Epithelial cell of prostate (primary cell): ENCODE measurements around the gene SPEM3.

Source experiments
- DNase-seq: peaks from one replicate; pipeline ENCODE4 v3.0.0-alpha.2; 2011; ENCODE audit warnings: low read depth, low spot score
- H3K27ac ChIP-seq: fragments of 450-650 bp; 2 replicates; pipeline ENCODE4 v1.5.1; 2017; ENCODE audit warnings: mild to moderate bottlenecking

The SPEM3 gene

DNA sequence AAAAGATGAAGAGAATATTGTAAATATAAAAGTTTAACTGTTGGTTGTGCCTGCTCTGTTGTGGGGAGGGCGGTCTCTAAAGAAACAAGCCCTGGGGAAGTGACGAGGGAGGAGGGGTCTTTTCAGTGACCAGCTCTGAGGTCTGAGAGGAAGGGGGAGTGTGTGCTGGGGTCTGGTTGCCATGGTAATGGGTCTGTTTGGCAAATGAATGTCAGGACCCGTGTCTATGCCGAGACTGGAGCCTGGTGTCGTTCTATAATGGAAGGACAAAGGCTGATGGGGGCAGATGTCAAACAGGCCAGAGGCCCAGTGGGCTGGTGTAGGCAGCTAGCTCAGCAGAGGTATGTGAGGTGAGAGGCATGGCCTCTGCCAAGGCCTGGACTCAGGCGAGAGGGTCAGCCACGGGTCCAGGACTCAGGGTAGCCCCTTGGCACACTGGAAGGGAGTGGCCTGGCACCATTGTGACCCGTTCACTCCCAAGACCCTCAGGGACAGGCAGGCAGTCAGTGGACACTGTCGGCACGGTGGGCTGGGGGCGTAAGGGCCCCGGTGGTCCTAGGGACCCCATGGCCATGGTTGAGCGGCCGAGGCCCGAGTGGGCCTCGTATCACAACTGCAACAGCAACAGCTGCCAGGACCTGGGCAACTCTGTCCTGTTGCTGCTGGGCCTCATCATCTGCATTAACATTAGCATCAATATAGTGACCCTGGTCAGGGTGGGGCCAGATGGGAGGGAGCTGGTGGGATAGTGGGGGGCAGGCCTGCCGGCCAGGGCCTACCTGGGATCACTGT, 8.6 kb upstream of the SPEM3 start, which contains the start of gene SPEM1:
TSS of gene SPEM1 (plus strand) at position 506 of the 792 bp plus-strand sequence. CDS start at position 567, 61 bp downstream.
- no peak for DNase-seq
- H3K27ac ChIP-seq: no peak within 1 kb of the TSS

DNA sequence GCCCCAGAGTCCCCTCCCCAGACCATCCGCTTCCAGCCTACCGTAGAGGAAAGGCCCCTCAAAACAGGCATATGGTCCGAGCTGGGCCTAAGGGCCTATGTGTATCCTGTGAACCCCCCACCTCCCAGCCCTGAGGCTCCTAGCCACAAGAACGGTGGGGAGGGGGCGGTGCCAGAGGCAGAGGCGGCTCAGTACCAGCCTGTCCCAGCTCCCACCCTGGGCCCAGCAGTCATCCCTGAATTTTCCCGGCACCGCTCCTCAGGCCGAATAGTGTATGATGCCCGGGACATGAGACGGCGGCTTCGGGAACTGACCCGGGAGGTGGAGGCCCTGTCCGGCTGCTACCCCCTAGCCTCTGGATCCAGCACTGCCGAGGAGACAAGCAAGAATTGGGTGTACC, 7.5 kb upstream of the SPEM3 start:
- DNase-seq: no peak
- H3K27ac ChIP-seq: no peak overlapping the region

DNA sequence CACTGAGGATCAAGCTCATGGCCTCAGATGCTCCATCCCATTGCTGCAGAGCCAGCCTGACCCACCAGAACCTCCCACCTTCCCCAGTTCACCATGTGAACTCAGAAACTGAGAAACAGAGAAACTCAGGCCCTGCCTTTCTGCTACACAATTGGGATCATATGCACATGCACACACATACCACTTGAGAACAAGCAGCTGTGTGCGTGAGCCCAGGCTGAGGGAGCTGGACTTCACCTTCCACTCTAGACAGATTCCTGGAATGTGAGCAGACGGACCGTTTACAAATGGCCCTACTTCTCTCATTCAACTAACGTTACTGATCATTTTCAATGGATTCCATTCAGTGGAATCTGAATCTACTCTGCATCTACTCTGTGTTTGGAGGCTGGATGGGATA, 5.0 kb upstream of the SPEM3 start:
- no peak overlapping the region for H3K27ac ChIP-seq
- DNase-seq: no peak

DNA sequence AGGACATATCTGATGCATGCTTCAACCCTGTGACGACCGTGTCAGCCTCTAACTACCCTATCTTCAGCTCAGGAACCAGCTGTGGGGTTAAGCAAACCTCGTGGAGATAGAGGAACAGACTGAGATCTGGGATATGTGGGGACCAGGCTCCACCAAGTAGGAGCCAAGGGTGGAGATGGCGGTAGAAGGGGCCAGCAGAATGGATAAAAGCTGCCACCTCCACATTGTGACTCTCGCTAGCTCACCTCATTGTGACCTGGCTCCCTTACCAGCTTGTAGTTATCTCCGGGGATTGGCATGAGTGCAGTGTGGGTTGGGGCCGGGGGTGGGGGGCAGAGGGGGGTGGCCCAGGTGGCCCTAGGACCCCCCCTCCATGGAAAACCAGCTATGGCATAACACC, 3.3 kb upstream of the SPEM3 start, which contains the start of gene SPEM2:
TSS of gene SPEM2 (plus strand) at position 301 of the 400 bp plus-strand sequence. CDS start at position 374, 73 bp downstream.
- no peak within 1 kb of the TSS for H3K27ac ChIP-seq
- DNase-seq: no peak

DNA sequence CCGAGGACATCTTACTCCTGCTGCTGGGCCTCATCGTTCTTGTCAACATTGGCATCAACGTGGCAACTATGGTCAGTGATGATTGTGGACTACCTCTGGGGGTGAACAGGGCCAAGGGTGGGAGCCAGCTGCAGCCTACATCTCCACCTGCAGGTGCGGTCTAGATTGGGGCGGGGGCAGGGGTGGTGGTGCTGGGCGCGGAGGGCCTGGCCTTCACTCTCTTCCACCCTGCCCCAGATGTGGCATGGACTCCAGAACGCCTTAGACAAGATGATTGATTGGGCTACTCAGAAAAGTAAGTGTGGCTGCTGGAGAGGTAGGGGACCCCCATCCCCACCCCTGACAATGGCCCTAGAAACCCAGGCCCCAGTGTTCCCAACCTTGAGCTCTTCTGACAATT, 2.9 kb upstream of the SPEM3 start:
- H3K27ac ChIP-seq: no peak overlapping the region
- DNase-seq: no peak

DNA sequence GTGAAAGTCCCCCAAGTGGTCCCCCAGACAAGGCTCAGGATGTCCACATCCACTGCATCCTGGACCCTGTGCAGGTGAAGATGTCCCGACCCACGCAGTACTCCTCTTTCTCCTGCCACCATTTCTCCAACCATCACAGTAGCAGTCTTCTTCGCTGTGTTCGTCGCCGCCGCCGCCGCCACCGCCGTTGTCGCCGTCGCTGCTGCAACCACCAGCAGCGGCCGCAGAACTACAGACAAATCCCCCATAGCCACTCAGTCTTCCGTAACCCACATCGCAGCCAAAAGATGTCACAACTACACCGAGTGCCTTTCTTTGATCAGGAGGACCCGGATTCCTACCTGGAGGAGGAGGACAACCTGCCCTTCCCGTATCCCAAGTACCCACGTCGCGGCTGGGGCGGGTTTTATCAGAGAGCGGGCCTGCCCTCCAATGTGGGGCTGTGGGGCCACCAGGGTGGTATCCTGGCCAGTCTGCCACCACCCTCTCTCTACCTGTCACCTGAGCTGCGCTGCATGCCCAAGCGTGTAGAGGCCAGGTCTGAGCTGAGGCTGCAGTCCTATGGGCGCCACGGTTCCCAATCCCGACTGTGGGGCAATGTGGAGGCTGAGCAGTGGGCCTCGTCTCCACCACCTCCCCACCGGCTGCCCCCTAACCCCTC, 2.3 kb upstream of the SPEM3 start:
- no peak for DNase-seq

DNA sequence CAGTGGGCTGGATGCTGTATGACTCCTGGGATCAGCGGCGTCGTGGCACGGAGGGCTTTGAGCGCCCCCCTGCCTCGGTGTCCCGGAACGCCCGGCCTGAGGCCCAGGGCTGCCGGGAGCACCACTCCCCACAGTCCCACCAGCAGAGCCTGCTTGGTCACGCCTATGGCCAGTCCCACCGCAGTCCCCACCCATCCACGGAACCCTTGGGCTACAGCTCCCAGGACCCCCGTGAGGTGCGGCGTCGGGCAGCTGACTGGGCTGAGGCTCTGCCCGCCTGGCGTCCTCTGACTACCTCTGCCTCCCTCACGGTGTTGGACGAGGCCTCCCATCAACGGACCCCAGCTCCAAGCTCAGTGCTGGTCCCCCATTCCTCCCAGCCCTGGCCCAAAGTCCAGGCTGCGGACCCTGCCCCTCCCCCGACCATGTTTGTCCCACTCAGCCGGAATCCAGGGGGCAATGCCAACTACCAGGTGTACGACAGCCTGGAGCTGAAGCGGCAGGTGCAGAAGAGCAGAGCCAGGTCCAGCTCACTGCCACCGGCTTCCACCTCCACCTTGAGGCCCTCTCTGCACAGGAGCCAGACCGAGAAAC, 1.7 kb upstream of the SPEM3 start:
- no peak for DNase-seq

More for the DNA sequence above, 2.3 kb upstream of the SPEM3 start:
- no peak overlapping the region for H3K27ac ChIP-seq

DNA sequence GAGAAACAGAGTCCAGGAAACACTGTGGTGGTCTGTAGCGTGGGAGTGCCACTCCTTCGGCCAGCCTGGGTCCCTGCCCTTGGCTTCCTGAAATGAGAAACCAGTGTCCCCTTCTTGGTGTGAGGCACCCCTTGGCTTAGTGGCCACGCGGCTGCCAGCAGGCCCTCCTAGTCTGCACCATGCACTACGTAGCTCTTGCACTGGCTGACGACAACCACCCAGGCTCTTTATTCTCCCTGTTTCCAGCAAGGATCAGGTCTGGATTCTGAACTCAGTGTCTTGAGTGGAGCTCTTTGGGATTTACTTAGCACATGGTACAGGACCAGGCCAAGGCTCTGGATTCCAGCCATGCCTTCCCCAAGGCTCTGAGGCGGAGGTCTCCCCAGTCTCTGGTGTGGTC, 1.1 kb upstream of the SPEM3 start:
- DNase-seq: no peak
- H3K27ac ChIP-seq: no peak overlapping the region

More for the DNA sequence above, 1.7 kb upstream of the SPEM3 start:
- no peak overlapping the region for H3K27ac ChIP-seq

DNA sequence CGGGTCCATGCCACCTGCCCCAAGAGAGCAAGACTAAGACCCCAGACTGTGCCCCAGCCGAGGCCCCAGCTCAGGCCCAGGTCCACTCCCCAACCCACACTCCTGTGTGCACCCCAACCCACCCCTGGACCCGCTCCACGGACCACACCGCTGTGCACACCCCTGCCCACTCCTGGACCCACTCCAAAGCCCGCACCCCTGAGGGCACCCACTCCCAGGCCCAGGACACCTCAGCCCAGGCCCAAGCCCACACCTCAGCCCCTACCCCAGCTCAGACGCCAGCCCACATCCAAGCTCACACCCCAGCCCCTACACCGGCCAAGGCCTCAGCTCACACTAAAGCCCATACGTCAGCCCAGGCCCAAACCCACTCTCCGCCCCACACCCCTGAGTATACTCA, 1.1 kb downstream of the SPEM3 start:
- no peak for DNase-seq
- H3K27ac ChIP-seq: no peak overlapping the region

DNA sequence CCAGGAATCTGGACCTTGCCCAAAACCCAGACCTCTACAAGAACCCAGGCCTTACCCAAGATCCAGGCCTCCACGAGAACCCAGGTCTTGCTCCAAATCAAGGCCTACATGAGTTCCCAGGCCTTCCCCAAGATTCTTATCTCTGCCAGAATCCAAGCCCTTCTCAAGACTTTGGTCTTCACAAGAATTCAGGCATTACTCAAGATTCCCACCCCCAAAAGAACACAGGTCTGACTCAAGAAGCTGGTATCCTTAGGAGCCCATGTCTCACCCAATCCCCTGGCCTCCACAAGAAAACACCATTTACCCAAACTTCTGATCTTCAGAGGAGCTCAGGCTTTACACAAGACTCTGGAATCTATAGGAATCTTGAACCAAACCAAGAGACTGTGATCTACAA, 2.6 kb downstream of the SPEM3 start:
- DNase-seq: no peak

DNA sequence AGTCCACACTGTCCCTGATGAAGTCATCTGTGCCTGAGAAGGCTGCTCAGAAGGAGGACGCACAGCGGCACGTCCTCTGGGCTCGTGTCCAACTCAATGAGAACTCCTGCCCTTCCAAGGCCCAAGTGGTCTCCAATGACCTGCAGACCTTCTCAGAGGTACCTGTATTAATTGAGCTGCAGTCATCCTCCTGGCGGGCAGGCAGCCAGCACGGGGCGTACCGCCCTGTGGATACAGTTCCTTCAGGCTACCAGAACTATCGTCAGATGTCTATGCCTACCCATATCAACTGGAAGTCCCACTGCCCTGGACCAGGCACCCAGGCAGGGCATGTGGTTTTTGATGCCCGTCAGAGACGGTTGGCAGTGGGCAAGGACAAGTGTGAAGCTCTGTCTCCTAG, 3.6 kb downstream of the SPEM3 start:
- no peak for DNase-seq
- no peak overlapping the region for H3K27ac ChIP-seq

More for the DNA sequence above, 2.6 kb downstream of the SPEM3 start:
- no peak overlapping the region for H3K27ac ChIP-seq

DNA sequence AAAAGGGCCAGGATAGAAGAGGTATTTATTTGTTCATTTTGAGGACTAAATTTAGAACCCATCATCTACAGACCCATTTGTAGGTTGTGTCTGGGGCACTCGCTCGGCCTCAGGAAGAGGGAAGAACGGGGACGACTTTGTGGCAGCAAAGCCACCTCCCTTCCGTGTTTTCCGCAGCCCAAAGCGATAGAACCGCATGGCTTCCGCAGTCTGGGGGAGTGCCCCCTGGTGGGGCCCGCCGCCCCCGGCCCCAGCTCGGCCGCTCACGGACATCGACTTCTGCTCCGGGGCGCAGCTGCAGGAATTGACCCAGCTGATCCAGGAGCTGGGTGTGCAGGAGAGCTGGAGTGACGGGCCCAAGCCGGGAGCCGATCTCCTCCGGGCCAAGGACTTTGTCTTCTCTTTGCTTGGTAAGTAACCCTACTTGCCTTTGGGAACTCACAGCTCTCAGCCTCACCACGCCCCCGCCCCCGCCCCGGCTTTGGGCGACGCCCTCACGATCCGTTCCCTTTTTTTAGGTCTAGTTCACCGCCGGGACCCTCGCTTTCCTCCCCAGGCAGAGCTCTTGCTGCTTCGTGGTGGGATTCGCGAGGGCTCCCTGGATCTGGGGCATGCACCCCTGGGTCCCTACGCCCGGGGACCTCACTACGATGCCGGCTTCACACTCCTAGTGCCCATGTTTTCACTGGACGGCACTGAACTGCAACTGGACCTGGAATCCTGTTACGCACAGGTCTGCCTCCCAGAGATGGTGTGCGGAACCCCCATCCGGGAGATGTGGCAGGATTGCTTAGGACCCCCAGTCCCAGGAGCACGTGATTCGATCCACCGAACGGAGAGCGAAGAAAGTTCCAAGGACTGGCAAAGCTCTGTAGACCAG, 7.3 kb downstream of the SPEM3 start:
- peak overlapping the region; percentile 89 for H3K27ac ChIP-seq
- DNase-seq: no peak

DNA sequence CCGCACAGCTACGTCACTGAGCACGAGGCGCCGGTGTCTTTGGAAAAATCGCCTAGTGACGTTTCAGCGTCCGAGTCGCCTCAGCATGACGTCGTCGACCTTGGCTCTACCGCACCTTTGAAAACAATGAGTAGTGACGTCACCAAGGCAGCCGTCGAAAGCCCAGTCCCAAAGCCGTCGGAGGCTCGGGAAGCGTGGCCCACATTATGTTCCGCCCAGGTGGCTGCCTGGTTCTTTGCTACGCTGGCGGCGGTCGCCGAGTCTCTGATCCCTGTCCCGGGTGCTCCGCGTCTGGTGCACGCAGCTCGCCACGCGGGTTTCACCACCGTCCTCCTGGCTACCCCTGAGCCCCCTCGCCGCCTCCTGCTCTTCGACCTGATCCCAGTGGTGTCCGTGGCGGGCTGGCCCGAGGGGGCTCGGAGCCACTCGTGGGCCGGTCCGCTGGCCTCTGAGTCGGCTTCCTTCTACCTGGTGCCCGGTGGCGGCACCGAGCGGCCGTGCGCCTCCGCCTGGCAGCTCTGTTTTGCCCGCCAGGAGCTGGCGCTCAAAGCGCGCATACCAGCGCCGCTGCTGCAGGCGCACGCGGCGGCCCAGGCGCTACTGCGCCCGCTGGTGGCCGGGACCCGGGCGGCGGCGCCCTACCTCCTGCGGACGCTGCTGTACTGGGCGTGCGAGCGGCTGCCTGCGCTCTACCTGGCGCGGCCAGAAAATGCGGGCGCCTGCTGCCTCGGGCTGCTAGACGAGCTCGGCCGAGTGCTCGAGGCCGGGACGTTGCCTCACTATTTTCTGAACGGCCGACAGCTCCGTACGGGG, 8.1 kb downstream of the SPEM3 start:
- peak overlapping the region; percentile 89 for H3K27ac ChIP-seq
- DNase-seq: peak; percentile 72

DNA sequence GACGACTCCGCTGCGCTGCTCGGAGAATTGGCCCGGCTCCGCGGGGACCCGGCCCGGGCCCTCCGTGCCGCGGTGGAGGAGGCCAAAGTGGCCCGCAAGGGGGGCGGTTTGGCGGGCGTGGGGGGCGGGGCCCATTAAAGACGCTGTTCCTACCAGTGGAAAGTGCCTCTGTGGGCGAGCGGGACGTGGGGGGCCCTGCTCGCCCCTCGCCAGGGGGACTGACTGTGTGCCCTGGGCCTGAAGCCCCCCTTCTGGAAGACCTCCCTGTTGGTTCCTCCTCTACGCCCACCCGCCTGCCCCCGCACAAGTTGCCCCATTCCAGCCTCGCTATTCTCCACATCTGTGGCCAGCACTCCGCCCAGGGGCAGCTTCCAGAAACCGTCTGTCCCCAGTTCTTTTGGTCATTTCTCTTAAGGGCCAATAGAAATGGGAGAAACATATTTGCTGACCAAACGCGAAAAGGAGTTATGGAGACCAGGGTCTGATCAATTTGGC, 8.8 kb downstream of the SPEM3 start:
- no peak for DNase-seq
- peak overlapping the region; percentile 89 for H3K27ac ChIP-seq

DNA sequence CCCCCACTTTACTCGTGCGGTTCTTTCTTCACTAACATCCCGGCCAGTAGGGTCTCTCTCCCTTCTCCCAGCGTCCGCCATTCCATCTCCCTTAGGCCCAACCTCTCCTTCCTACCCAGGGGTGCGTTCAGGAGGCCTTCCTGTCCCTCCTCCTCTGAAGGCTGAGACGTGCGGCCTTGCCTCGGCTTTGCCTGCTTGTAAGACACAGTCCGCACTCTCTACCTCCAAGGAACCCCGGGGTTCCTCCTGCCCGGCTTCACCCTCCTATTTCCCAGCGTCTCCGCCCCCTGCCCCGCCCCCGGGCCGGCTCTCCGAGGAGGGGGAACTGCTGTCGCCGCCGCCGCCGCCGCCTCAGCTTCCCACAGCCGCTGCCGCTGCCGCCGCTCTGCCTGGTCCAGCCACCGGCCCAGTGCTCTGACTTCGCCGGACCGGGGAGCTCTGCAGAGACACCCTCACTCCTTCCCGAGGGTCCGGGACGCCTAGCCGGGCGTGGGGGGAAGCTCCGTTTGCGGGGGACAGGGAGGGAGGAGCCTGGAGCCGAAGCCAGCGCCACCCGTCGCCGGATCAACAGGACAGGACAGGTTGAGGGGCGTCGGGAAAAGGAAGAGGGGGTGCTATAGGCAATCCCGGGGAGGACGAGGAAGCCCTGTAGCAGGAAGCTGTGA, 9.4 kb downstream of the SPEM3 start:
- H3K27ac ChIP-seq: peak overlapping the region; percentile 89
- DNase-seq: no peak

DNA sequence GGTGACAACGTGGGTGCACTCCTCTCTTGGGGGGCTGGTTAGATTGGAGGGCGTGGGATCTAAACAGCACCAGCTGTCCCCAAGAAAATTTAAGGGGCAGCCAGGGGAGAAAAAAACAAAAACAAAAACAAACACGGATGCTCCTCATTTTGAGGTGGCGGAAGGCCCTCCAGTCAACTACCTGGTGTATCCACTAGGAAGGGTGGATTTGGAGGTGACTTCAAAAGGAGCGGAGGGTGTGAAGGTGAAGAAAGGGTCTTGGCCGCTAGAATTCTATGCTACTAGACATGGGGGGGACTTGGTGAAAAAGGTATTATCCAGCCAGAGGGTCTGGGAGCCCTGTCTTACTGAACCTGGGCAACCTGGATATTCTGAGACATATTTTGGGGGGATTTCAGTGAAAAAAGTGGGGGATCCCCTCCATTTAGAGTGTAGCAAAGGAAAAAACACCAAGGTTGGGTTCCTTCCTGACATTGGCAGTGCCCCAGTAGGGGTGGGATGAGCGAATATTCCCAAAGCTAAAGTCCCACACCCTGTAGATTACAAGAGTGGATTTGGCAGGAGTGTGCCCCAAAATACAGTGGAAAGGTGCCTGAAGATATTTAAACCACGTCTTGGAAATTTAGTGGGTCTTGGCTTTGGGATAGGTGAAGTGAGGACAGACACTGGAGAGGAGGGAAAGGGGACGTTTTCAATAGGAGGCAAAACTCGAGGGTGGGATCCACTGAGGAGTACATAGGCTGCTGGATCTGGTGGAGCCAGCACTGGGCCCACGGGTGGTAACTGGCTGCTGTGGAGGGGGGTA, 10.2 kb downstream of the SPEM3 start:
- H3K27ac ChIP-seq: peak overlapping the region; percentile 89
- no peak for DNase-seq

DNA sequence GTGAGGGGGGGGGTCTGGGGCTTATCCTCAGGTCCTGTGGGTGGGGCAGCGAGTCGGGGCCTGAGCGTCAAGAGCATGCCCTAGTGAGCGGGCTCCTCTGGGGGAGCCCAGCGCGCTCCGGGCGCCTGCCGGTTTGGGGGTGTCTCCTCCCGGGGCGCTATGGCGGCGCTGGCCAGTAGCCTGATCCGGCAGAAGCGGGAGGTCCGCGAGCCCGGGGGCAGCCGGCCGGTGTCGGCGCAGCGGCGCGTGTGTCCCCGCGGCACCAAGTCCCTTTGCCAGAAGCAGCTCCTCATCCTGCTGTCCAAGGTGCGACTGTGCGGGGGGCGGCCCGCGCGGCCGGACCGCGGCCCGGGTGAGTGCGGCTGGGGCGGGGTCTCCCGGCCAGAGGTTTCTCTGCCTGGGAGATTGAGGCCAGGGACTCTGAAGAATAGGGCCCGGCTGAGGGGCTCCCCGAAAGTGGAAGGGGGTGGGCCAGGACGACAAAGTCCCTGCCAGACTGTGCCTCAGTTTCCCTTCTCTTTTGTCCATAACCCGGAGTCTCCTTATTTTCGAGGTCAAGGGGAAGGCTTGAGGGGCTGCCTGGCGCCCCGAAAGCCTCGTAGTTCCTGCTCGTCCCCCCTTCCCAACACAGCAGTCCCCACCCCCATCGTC, 10.9 kb downstream of the SPEM3 start, which contains the start of gene FGF11:
TSS of gene FGF11 (plus strand) at position 51 of the 651 bp plus-strand sequence. CDS start at position 160, 109 bp downstream.
- H3K27ac ChIP-seq: peak within 1 kb of the TSS; percentile 89
- DNase-seq: no peak
